GDM1 (cell line): ENCODE results near the gene PUS7L.
"Not testable (repeated sequence)": the region's sequence is repeated elsewhere in the genome, so short reads cannot be mapped to it uniquely, and the experiment has no call there.

Source experiments
- DNase-seq: peaks from one replicate; lab custom pipeline; 2025; lab: John Stamatoyannopoulos, UW

The PUS7L gene

GRCh38 chr12:43744826-43745225 lies 13.8 kb downstream of the PUS7L start:
- no peak for DNase-seq

GRCh38 chr12:43742106-43742505 lies 16.5 kb downstream of the PUS7L start:
- DNase-seq: no peak

GRCh38 chr12:43740511-43741100 lies 18.0 kb downstream of the PUS7L start:
- DNase-seq: no peak

- no peak for DNase-seq
Observed at GRCh38 chr12:43737646-43738045, 20.9 kb downstream of the PUS7L start.

- no peak for DNase-seq
Observed at GRCh38 chr12:43736927-43737440, 21.6 kb downstream of the PUS7L start.

GRCh38 chr12:43733687-43734086 lies 24.9 kb downstream of the PUS7L start:
- DNase-seq: no peak

GRCh38 chr12:43730283-43730682 lies 28.3 kb downstream of the PUS7L start:
- DNase-seq: no peak

- DNase-seq: no peak
Observed at GRCh38 chr12:43728698-43729097, 29.9 kb downstream of the PUS7L start.

GRCh38 chr12:43728117-43728516 lies 30.5 kb downstream of the PUS7L start:
- DNase-seq: no peak

- no peak for DNase-seq
Observed at GRCh38 chr12:43723134-43723533, 35.5 kb downstream of the PUS7L start.

- DNase-seq: no peak
Observed at GRCh38 chr12:43722621-43723020, 36.0 kb downstream of the PUS7L start.

- no peak for DNase-seq
Observed at GRCh38 chr12:43711348-43711747, 47.2 kb downstream of the PUS7L start.

- DNase-seq: not testable (repeated sequence)
Observed at GRCh38 chr12:43703772-43704171, 54.8 kb downstream of the PUS7L start.

- not testable (repeated sequence) for DNase-seq
Observed at GRCh38 chr12:43701194-43701593, 57.4 kb downstream of the PUS7L start.

- no peak for DNase-seq
Observed at GRCh38 chr12:43696154-43696553, 62.4 kb downstream of the PUS7L start.

GRCh38 chr12:43694879-43695278 lies 63.7 kb downstream of the PUS7L start:
- DNase-seq: no peak

GRCh38 chr12:43692064-43692463 lies 66.5 kb downstream of the PUS7L start:
- peak; percentile 5 for DNase-seq

- DNase-seq: not testable (repeated sequence)
Observed at GRCh38 chr12:43685491-43685890, 73.1 kb downstream of the PUS7L start.

GRCh38 chr12:43676183-43676813 lies 82.3 kb downstream of the PUS7L start:
- DNase-seq: no peak

- DNase-seq: no peak
Observed at GRCh38 chr12:43675048-43675904, 83.3 kb downstream of the PUS7L start.

GRCh38 chr12:43669373-43669772 lies 89.2 kb downstream of the PUS7L start:
- DNase-seq: no peak
